ENCODE results near the gene DOK6. TPM values are rescaled to one million over a fixed set of nuclear protein-coding genes. Genes with fewer than 3 reads are reported as not detected.

DOK6 gene
- total and polyA plus RNA-seq, 11 donors: 0.46 to 9.7 (median 2.9) TPM

- DNase-seq (no peak), ATAC-seq (no peak)
- Histone ChIP-seq H3K27ac (no peak overlapping the region), H3K9me3 (peaks cover 0 to 4% (median 0%) of the 10 kb centered on the region in 12 donors), H3K4me1 (no peaks in the 10 kb centered on the region), H3K4me3 (no peak overlapping the region), H3K27me3 (no peaks in the 10 kb centered on the region), H3K36me3 (no peaks in the 10 kb centered on the region)
- TF ChIP-seq POLR2A (IDR thresholded peaks at IDR 0.05): no peak
- TF ChIP-seq CTCF (IDR thresholded peaks at IDR 0.05): no peak
- intact Hi-C loops (cut with DNase I): no loop called here
- WGBS, 4 donors: 90 to 94% (median 91%) methylated on average over 5 of the region's 5 CpGs
Measured at GRCh38 chr18:69804776-69805501, 404.3 kb downstream of the DOK6 start.

- H3K36me3 ChIP-seq: no peaks in the 10 kb centered on the region
- no peak for TF ChIP-seq POLR2A (IDR thresholded peaks at IDR 0.05)
- H3K27ac ChIP-seq: no peak overlapping the region
- peaks cover 0 to 8% (median 0%) of the 10 kb centered on the region in 12 donors for H3K9me3 ChIP-seq
- H3K4me1 ChIP-seq: no peaks in the 10 kb centered on the region
- 68 to 89% (median 79%) methylated on average over 2 of the region's 2 CpGs for WGBS, 4 donors
- no peak for DNase-seq
- H3K4me3 ChIP-seq: no peak overlapping the region
- ATAC-seq: no peak
- intact Hi-C loops (cut with DNase I): no loop called here
- no peaks in the 10 kb centered on the region for H3K27me3 ChIP-seq
Measured at GRCh38 chr18:69808399-69808798, 407.7 kb downstream of the DOK6 start.

GRCh38 chr18:69813559-69813958, 412.9 kb downstream of the DOK6 start:
- no peak overlapping the region for H3K27ac ChIP-seq
- no peak overlapping the region for H3K4me3 ChIP-seq
- no peaks in the 10 kb centered on the region for H3K27me3 ChIP-seq
- DNase-seq (no peak), ATAC-seq (no peak)
- no peaks in the 10 kb centered on the region for H3K4me1 ChIP-seq
- H3K9me3 ChIP-seq: peaks cover 0 to 8% (median 0%) of the 10 kb centered on the region in 12 donors
- TF ChIP-seq CTCF (IDR thresholded peaks at IDR 0.05) (no peak), POLR2A (IDR thresholded peaks at IDR 0.05) (no peak)
- intact Hi-C loops (cut with DNase I): no loop called here
- no peaks in the 10 kb centered on the region for H3K36me3 ChIP-seq
- WGBS, 4 donors: 91 to 100% (median 96%) methylated on average over 1 of the region's 1 CpG

- WGBS, 4 donors: 72 to 79% (median 78%) methylated on average over 4 of the region's 4 CpGs
- ATAC-seq: no peak
- Histone ChIP-seq H3K27me3 (no peaks in the 10 kb centered on the region), H3K4me1 (no peaks in the 10 kb centered on the region), H3K36me3 (no peaks in the 10 kb centered on the region), H3K27ac (no peak overlapping the region), H3K4me3 (no peak overlapping the region), H3K9me3 (peaks cover 0 to 5% (median 0%) of the 10 kb centered on the region in 12 donors)
- intact Hi-C loops (cut with DNase I): no loop called here
- DNase-seq: no peak
- TF ChIP-seq POLR2A (IDR thresholded peaks at IDR 0.05) (no peak), CTCF (IDR thresholded peaks at IDR 0.05) (no peak)
Measured at GRCh38 chr18:69814861-69815385, 414.2 kb downstream of the DOK6 start.
